Lung (tissue), 12 donors: ENCODE data around the gene CRIP2. TPM values are rescaled to one million over a fixed set of nuclear protein-coding genes. Genes with fewer than 3 reads are reported as not detected.
A peak's percentile ranks its signal among the peaks of the same experiment; 100 is the strongest.

ENCODE experiments used
- ATAC-seq: fragments of 200-7000 bp; cut with Tn5 transposase; one replicate; pipeline ENCODE4 v1.9.1; 2020; ENCODE audit warnings: moderate number of reproducible peaks; ENCODE audit not compliant: insufficient read depth, low FRiP score
- DNase-seq, 3 donors: peaks; one replicate each; pipeline ENCODE4 v3.0.0-alpha.2; 2013 to 2017
- H3K27ac ChIP-seq, 2 donors: one replicate each; pipeline ENCODE4 v1.5.1; 2013; ENCODE audit warnings: mild to moderate bottlenecking in 2 of 2, moderate library complexity in 2 of 2, control low read depth in 1 of 2, inconsistent platforms in 1 of 2, low read depth in 1 of 2, low read length in 1 of 2
- H3K27me3 ChIP-seq, 3 donors: one replicate each; pipeline ENCODE4 v1.5.1; 2013; ENCODE audit warnings: low read length in 2 of 3; ENCODE audit not compliant: control insufficient read depth in 3 of 3, insufficient read depth in 3 of 3
- H3K36me3 ChIP-seq, 4 donors: one replicate each; pipeline ENCODE4 v1.5.1; 2013; ENCODE audit warnings: low read length in 4 of 4, mild to moderate bottlenecking in 1 of 4, moderate library complexity in 1 of 4; ENCODE audit not compliant: control insufficient read depth in 4 of 4, insufficient read depth in 4 of 4
- H3K4me1 ChIP-seq, 5 donors: one replicate each; pipeline ENCODE4 v1.5.1; 2013; ENCODE audit warnings: low read length in 5 of 5, mild to moderate bottlenecking in 2 of 5, moderate library complexity in 1 of 5; ENCODE audit not compliant: control insufficient read depth in 5 of 5, insufficient read depth in 5 of 5
- H3K4me3 ChIP-seq: one replicate; pipeline ENCODE4 v1.5.1; 2013; ENCODE audit warnings: mild to moderate bottlenecking, control low read depth, moderate library complexity
- H3K9ac ChIP-seq, 2 donors: one replicate each; pipeline ENCODE4 v1.5.1; 2013; ENCODE audit warnings: low read length in 2 of 2, control low read depth in 1 of 2; ENCODE audit not compliant: insufficient read depth in 1 of 2
- H3K9me3 ChIP-seq, 4 donors: one replicate each; pipeline ENCODE4 v1.5.1; 2013; ENCODE audit warnings: low read length in 3 of 4, mild to moderate bottlenecking in 1 of 4, moderate library complexity in 1 of 4; ENCODE audit not compliant: control insufficient read depth in 4 of 4, insufficient read depth in 3 of 4
- CTCF ChIP-seq: IDR thresholded peaks from 2 replicates; pipeline ENCODE4 v1.5.1; 2012; ENCODE audit warnings: mild to moderate bottlenecking; ENCODE audit errors: control extremely low read depth, extremely low read depth
- WGBS, 2 donors: extraction: QIAGEN DNeasy Blood & Tissue Kit; methylation state at CpG; one replicate each; pipeline ENCODE4 v1.1.7; 2013; 5-methylcytosine and 5-hydroxymethylcytosine counted together
- polyA plus RNA-seq, 2 donors: library from polyadenylated mRNA; stranded (reverse); fragments of 200-250 nt; gene quantifications; one replicate each; pipeline ENCODE4 v1.2.1, GENCODE V29; 2013
- total RNA-seq, 2 donors: library from RNA; depleted of rRNA in 1 of 2; stranded (reverse); fragments of >200 nt in 1 of 2; gene quantifications; one replicate each; pipeline ENCODE4 v1.2.1, GENCODE V29; 2014 to 2021
- donor health status: control.
- donor health status: control.
- donor health status: Bipolar disorder and iron deficiency.
- donor health status: healthy.
- donor health status: DM: yes; HTN: yes; CAD: no.

CRIP2 gene
- total and polyA plus RNA-seq, 4 donors = 135 to 267 (median 205) TPM

DNA sequence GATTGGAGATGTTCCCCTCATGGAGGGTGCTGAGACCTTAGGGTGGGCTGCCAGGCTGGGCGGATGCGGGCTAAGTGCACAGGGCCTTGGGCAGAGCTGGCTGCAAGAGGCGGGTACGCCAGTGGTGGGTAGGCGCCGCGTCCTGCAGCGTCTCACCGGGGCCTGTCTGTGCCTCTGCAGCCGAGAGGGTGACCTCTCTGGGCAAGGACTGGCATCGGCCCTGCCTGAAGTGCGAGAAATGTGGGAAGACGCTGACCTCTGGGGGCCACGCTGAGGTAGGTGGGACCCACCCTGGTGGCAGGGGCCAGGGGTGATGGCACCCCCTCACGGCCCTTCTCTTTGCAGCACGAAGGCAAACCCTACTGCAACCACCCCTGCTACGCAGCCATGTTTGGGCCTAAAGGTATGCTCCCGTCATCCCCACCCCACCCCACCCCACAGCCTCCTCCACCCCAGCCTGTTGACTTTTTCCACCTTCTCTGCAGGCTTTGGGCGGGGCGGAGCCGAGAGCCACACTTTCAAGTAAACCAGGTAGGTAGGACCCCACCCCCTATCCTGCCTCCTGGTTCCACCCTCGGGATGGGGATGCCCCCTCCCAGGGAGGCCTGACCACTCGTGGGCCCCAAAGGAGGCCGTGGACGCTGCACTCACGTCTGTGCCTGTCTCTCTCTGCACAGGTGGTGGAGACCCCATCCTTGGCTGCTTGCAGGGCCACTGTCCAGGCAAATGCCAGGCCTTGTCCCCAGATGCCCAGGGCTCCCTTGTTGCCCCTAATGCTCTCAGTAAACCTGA lies 13.6 kb downstream of the CRIP2 start:
- Histone ChIP-seq H3K27me3 (peaks cover 0 to 10% (median 0%) of the 10 kb centered on the region in 3 donors), H3K27ac (peak overlapping the region in 1 of 2 donors; percentile 91), H3K9ac (peak overlapping the region in 1 of 2 donors; percentile 42), H3K4me1 (peaks cover 0 to 35% (median 25%) of the 10 kb centered on the region in 5 donors), H3K4me3 (peak overlapping the region; percentile 18), H3K36me3 (peaks cover 0 to under 1% (median 0%) of the 10 kb centered on the region in 4 donors), H3K9me3 (no peaks in the 10 kb centered on the region)
- DNase-seq = no peak
- no peak for TF ChIP-seq CTCF
- 46 to 69% methylated on average over 21 to 26 of the region's 26 CpGs for WGBS, 2 donors
- no peak for ATAC-seq

GRCh38 chr14:105488781-105489541 lies 14.3 kb downstream of the CRIP2 start:
- Histone ChIP-seq H3K27me3 (peaks cover 0 to 10% (median 0%) of the 10 kb centered on the region in 3 donors), H3K9ac (peak overlapping the region in 1 of 2 donors; percentile 8), H3K36me3 (peaks cover 0 to 3% (median 0%) of the 10 kb centered on the region in 4 donors), H3K27ac (peak overlapping the region; percentile 48 to 91), H3K4me3 (no peak overlapping the region), H3K4me1 (peaks cover 0 to 30% (median 25%) of the 10 kb centered on the region in 5 donors), H3K9me3 (no peaks in the 10 kb centered on the region)
- WGBS, 2 donors = 62 to 71% methylated on average over 20 of the region's 20 CpGs
- ATAC-seq (no peak), DNase-seq (peak in 1 of 3 donors; percentile 10)
- no peak for TF ChIP-seq CTCF

- peak; percentile 91 to 95 (median 93) for DNase-seq
- H3K9me3 ChIP-seq = no peaks in the 10 kb centered on the region
- H3K27ac ChIP-seq = peak overlapping the region; percentile 91
- WGBS, 2 donors = 3 to 4% methylated on average over 25 to 44 of the region's 44 CpGs
- H3K9ac ChIP-seq = peak overlapping the region; percentile 19 to 53
- no peak for ATAC-seq
- TF ChIP-seq CTCF = peak; percentile 59
- peak overlapping the region; percentile 28 for H3K4me3 ChIP-seq
- H3K4me1 ChIP-seq = peaks cover 0 to 30% (median 25%) of the 10 kb centered on the region in 5 donors
- peaks cover 0 to 10% (median 0%) of the 10 kb centered on the region in 3 donors for H3K27me3 ChIP-seq
- H3K36me3 ChIP-seq = peaks cover 0 to 3% (median 0%) of the 10 kb centered on the region in 4 donors
Measured at GRCh38 chr14:105489542-105490266, 15.1 kb downstream of the CRIP2 start.
